NT2/D1 (cell line): Measurements from ENCODE around the gene CHN1.

Source experiments
- SUZ12 ChIP-seq: IDR thresholded peaks from 2 replicates; pipeline ENCODE4 v1.6.1; 2011; ENCODE audit not compliant: insufficient read length, insufficient read depth; ENCODE audit errors: extremely low read depth
- YY1 ChIP-seq: IDR thresholded peaks from 2 replicates; pipeline ENCODE4 v1.6.1; 2011; ENCODE audit not compliant: insufficient read length, insufficient read depth
- ZNF274 ChIP-seq: IDR thresholded peaks from 2 replicates; pipeline ENCODE4 v1.6.1; 2011; ENCODE audit warnings: mild to moderate bottlenecking, low read depth, low read length

DNA sequence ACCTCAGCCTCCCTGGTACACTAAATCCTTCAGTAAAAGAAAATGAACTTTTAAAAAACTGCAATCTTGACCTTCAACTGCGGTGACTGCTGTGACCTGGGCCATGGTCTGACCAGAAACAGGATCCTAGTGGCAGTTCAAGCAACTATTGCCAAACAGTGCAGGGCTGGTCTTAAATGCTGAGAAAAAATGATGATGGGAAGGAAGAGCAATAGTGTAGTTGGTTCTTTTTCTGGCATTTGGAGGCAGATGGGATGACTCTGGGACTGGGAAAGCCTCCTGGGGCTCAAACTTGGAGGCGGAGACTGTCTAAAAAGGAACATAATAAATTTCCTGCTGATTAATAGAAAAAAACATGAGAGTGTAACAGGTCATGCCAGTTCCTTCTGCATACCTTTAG is 45.4 kb downstream of the CHN1 start:
- TF ChIP-seq SUZ12 (no peak), YY1 (no peak), ZNF274 (no peak)
